Renal cortical epithelial cell (primary cell): ENCODE data around the gene DQX1. TPM values are rescaled to one million over a fixed set of nuclear protein-coding genes. Genes with fewer than 3 reads are reported as not detected.
"Not testable (repeated sequence)": the region's sequence is repeated elsewhere in the genome, so short reads cannot be mapped to it uniquely, and the experiment has no call there.

Experiments used
- DNase-seq: peaks from one replicate; pipeline ENCODE4 v3.0.0-alpha.2; 2011; ENCODE audit warnings: low read depth
- total RNA-seq: library from RNA; depleted of rRNA; stranded (reverse); fragments of >200 nt; gene quantifications from 2 replicates; pipeline ENCODE4 v1.2.3, GENCODE V29; 2014

Gene DQX1
- 0.05 TPM in 1 of 2 replicates, not detected in the other for total RNA-seq

- DNase-seq, result no peak
Observed at GRCh38 chr2:74525717-74526648, at the start of gene DQX1. TSS of gene DQX1 (minus strand) at chr2:74526231. CDS start at chr2:74525729, 502 bp downstream.

GRCh38 chr2:74575320-74575719 is 49.3 kb upstream of the DQX1 start:
- DNase-seq, result no peak

- no peak for DNase-seq
Observed at GRCh38 chr2:74573747-74574562, 47.9 kb upstream of the DQX1 start.

GRCh38 chr2:74572178-74572925 is 46.3 kb upstream of the DQX1 start:
- DNase-seq, result peak; percentile 31

GRCh38 chr2:74571058-74571457 is 45.0 kb upstream of the DQX1 start:
- DNase-seq, result no peak

GRCh38 chr2:74569686-74570085 is 43.7 kb upstream of the DQX1 start:
- no peak for DNase-seq

- DNase-seq, result peak; percentile 63
Observed at GRCh38 chr2:74567881-74568280, 41.9 kb upstream of the DQX1 start.

GRCh38 chr2:74566754-74567085 is 40.7 kb upstream of the DQX1 start:
- DNase-seq, result peak; percentile 83

GRCh38 chr2:74566076-74566753 is 40.2 kb upstream of the DQX1 start:
- no peak for DNase-seq

GRCh38 chr2:74564222-74564621 is 38.2 kb upstream of the DQX1 start:
- no peak for DNase-seq

- no peak for DNase-seq
Observed at GRCh38 chr2:74562126-74562775, 36.2 kb upstream of the DQX1 start.

- DNase-seq, result not testable (repeated sequence)
Observed at GRCh38 chr2:74561022-74561421, 35.0 kb upstream of the DQX1 start.

- DNase-seq, result peak; percentile 45
Observed at GRCh38 chr2:74560591-74560990, 34.6 kb upstream of the DQX1 start.

GRCh38 chr2:74559912-74560311 is 33.9 kb upstream of the DQX1 start:
- no peak for DNase-seq

- DNase-seq, result no peak
Observed at GRCh38 chr2:74558284-74559230, 32.5 kb upstream of the DQX1 start.

GRCh38 chr2:74556831-74557370 is 30.9 kb upstream of the DQX1 start:
- no peak for DNase-seq

GRCh38 chr2:74556159-74556558 is 30.1 kb upstream of the DQX1 start:
- DNase-seq, result no peak

GRCh38 chr2:74555610-74556103 is 29.6 kb upstream of the DQX1 start:
- DNase-seq, result no peak

- peak; percentile 19 for DNase-seq
Observed at GRCh38 chr2:74554820-74555531, 28.9 kb upstream of the DQX1 start.
